Stimulated activated CD4-positive, alpha-beta T cell treated with anti-CD3 and anti-CD28 coated beads, Interleukin-15, amount 100 ng/mL, for 1 hour (primary cell): ENCODE data around the gene CYS1.
"Not testable (repeated sequence)": the region's sequence is repeated elsewhere in the genome, so short reads cannot be mapped to it uniquely, and the experiment has no call there.

Experiments used
- DNase-seq, 2 donors: peaks; one replicate each; pipeline ENCODE4 v3.0.0-alpha.2; 2020; ENCODE audit warnings: low read depth in 1 of 2, low spot score in 1 of 2

The CYS1 gene

DNA sequence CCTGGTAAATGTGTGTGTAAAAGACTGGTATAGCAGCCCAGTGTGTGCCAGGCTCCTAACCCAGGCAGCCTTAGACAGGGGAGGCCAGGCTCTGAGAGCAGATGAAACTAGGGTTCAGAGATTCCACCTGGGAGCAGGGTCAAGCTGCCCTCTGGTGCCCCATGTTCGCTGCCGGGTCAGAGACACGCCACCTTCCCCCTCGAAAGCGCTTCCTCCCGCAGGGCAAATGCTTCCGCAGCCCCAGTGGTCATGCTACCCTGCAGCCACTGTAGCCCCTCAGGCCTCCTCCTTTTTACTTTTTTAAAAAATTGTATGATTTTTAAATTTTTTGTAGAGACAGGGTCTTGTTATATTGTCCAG, 47.5 kb downstream of the CYS1 start:
- DNase-seq: no peak

DNA sequence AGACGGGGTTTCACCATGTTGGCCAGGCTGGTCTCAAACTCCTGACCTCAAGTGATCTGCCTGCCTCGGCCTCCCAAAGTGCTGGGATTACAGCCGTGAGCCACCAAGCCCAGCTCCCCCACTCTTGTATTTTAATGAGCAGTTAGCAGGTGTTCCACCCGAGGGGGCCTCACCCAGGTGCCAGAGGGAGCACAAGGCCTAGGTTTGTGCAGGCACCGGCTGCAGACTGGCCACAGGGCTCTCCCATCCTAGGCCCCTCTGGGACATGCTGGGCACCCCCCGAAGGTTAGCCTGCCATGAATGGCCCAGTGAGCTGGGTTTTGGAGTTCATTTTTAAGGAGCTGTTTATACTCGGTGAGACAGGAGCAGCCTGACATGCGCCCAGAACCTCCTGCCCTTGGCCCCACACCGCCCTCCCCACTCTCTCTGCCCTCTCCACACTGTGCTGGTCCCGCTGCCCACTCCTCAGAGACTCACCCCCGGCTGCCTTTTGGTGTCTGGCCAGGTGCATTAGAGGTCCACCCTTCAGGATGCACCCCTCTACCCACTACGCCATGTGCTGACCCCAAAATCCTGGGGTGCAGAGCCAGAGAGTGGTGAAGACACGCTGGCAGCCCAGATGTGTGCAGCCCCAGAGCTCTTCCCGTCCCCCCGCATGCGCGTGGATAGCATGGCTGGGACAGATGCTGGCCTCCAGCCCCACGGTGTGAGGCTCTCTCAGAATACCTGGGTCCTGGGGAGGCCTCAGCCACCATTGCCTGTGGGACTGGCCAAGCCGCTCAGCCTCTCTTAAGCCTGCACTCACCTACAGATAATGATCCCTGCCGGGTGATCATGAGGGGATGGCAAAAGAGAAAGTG, 48.1 kb downstream of the CYS1 start:
- DNase-seq: no peak

DNA sequence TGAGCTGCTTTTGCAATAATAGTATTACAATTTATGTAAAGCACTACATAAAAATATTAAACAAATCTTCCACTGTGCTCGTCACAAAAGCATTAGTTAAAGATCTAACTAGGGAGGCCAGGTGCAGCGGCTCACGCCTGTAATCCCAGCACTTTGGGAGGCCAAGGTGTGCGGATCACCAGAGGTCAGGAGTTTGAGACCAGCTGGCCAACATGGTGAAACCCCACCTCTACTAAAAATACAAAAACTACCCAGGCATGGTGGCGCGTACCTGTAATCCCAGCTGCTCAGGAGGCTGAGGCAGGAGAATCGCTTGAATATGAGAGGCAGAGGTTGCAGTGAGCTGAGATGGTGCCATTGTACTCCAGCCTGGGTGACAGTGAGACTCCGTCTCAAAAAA, 49.4 kb downstream of the CYS1 start:
- DNase-seq: not testable (repeated sequence)

DNA sequence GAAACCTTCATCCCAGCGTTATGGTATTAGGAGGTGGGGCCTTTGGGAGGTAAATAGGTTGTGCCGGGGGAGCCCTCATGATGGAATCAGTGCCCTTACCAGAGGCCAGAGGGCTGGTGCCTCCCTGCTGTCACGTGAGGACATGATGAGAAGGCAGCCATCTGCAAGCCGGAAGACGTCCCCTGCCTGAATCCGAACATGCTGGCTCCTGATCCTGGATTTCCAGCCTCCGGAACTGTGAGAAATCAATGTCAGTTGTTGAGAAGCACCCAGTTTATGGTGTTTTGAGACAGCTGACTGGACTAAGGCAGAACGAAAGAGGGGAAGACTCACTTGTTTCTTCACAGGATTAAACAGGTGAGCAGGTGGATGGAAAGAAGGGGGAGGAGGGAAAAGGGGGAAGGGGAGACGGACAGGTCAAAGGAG, 49.9 kb downstream of the CYS1 start:
- DNase-seq: no peak

DNA sequence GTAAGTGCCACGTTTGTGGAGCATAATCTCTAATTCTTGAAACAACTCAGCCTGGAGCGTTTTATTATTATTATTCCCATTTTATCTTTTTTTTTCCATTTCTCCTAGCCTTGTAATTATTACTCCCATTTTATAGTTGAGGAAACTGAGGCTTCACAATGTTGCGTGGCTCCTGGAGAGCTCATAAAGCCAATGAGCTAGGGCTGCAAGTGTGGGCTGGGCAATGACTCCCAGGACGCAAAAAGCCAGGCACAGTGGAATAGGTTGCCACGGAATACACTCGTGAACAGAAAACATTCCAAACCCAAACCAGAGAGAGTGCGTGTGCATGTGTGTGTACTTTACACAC, 50.4 kb downstream of the CYS1 start:
- DNase-seq: no peak

DNA sequence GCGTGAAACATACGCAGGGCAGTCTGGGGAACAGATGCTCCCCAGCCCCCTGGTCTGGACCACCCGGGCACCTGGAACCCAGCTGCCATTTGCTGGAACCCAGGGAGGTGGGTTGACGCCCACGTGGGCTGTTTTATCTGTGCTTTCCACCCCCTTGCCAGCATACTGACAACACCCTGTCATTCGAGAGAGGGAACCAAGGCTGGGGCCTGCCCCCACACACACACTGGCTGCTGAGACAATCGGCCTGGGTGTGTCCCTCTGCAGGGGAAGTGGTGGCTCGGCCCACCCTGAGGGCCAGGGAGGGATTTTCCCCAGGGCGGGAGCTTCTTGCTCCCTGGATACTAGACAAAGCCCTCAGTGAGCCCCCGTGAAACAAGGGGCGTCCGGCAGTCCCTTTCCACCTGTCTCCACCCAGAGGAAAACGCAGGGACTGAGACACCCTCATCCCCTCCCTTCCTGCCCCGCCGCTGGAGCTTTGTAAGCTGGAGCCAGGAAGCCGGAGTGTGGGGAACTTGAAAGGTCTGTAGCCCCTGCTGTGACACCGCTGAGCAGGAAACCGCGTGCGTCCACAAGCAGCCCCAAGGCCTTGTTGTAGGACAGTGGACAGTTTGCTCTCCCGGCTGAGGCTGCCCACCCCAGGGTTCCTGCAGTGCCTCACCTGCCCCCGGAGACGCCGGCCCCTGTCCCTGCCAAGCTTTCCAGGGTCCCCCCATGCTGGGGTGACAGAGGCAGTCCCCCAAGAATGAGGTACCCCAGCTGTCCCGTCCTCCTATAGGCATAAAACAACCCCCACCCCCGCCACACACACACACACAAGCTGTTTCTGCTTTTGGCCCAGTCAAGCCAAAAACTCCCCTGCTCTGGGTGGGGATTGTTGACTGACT, 51.0 kb downstream of the CYS1 start:
- peak in 1 of 2 donors; percentile 9 for DNase-seq

DNA sequence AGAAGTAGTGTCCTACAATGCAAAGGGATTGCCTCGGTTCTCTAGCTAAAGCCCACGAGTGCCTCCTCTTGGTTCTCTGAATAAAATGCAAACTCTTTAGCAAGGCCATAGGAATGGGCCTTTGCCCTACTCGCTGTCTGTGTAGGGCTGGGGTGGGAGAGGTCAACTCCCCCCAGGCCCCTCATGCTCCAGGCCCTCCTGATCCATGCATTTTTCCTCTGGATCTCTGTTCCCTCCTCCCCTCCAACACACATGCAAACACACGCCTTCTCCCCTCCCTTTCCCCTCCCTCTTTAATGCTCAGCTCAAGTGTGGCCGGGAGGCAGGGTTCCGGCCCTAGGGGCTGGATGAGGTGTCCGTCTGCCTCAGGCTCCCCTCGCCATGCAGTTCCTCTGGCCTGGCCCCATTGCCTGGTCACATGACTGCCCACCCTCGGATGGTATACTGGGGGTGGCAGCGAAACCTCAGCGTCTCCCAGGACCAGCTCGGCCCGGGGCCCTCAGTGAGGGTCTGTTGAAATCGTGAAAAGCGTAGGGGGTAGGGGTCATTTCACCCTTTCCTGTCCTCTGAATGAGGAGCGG, 51.7 kb downstream of the CYS1 start:
- DNase-seq: no peak

DNA sequence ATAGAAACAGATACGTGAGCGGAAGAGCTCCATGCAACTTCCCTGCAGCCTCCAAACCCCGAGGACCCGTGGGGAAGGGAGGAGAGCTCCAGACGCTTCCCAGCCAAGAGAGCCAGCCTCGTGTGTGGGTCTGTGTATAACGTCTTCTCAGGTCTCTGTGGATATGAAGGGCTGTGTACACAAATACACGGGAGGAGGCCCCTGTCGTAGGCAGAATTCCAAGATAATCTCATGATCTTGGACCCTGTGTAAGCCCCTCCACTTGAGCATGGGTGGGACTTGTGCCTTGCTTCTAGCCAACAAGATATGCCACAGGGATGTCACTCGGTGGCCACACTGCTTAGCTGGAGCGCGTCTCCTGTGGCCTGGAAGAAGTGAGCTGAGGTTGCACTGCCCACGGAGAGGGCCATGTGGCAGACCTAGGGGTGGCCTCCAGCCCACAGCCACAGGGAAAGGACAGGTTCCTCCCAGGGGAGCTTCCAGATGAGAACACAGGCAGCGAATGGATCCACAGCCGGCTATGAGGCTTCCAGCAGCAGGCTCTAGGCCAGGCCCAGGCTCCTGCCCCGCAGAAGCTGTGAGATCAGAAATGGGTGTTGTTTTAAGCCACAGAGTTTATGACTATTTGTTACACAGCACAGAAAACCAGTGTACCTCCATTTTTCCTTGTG, 52.4 kb downstream of the CYS1 start:
- DNase-seq: no peak

DNA sequence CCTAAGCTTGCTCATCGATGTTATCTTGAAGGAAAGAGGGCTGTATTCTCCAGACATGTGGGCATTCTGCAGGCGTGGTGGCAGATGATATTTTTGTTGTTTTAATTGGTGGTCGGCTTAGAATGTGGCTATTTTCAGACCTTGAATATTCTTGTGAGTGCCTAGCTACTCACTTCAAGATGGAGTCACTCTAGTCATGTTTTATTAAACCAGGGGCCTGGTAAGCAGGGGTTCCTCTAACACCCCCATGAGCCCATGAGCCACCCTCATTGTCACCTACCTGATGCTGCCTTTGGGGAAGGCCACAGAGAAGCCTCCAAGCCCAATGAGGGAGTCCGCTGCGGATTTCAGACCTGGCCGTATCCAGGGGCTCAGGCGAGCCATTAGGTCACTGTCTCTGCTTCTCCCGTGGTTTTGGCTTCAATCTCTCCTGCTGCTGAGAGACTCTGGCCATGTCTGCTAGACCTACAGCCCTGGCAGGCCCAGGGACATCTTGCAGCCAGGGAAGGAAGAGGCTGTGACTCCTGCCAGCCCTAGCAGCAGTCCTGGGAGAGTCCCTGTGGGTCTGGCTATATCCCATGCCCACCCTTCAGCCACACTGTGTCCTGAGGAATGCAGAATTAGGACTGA, 53.2 kb downstream of the CYS1 start:
- no peak for DNase-seq

DNA sequence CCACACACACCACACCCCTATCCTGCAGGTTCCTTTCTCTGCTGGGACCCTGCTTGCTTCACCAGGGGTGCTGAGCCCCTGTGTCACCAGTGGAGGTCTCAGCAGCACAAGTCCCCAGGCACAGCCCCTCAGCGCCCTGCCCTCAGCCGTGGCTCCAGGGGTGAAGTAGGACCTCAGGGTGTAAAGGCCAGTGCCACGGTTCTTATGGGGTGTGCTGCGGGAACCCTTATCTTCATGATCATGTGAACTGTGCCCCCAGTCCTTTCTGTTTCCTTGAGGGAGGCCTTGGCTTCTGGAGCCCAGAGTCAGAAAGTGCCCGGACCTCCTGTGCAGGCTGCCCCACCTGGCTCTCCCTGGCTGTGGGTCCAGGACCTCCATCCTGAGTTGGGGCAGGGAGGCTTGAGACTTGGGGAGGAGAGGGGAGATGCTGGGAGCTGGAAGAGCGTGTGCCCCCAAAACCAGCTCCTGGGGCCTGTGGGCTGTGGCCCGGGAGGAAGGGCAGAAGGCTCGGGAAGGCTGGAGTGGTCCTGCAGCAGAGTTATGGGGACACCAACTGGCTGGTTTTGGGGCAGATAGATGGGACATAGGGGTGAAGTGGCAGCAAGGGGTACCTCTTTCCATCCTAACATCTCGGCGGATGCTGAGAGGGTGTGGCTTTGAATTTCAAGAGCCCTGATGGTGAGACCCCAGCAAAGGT, 57.1 kb downstream of the CYS1 start:
- no peak for DNase-seq

DNA sequence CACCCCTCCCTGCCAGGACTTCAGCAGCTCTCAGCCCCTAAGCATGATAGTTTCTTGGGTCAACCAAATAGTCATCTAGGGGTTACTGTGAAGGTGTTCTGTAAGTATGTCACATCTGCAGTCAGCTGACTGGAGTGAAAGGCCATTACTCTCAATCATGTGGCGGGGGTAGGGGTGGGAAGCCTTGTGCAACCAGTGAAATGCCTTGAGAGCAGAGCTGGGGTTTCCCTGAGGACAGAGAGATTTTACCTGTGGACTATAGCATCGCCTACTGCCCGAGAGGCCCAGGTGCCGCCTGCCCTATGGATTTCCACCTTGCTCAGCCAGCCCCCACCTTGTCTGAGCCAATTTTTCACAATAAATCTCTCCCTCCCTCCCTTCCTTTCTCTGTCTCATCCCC, 57.8 kb downstream of the CYS1 start:
- DNase-seq: no peak

DNA sequence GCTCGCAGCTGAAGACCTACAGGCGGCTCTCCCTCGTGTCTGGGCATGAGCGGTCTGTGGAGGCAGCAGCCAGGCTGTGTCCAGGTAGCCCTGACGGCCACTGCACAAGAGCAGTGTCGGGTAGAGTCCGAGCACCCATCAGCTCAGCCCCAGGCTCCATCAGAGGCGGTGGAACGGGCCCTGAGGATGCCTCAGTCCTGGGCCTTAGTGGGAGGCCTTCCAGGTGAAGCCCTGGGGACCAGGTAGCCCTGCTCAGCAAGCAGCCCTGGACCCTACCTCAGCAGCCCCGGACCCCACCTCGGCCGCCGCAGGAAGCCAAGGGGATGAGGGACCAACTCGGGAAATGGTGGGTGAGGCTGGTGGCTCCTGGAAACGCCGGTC, 58.2 kb downstream of the CYS1 start:
- DNase-seq: no peak

DNA sequence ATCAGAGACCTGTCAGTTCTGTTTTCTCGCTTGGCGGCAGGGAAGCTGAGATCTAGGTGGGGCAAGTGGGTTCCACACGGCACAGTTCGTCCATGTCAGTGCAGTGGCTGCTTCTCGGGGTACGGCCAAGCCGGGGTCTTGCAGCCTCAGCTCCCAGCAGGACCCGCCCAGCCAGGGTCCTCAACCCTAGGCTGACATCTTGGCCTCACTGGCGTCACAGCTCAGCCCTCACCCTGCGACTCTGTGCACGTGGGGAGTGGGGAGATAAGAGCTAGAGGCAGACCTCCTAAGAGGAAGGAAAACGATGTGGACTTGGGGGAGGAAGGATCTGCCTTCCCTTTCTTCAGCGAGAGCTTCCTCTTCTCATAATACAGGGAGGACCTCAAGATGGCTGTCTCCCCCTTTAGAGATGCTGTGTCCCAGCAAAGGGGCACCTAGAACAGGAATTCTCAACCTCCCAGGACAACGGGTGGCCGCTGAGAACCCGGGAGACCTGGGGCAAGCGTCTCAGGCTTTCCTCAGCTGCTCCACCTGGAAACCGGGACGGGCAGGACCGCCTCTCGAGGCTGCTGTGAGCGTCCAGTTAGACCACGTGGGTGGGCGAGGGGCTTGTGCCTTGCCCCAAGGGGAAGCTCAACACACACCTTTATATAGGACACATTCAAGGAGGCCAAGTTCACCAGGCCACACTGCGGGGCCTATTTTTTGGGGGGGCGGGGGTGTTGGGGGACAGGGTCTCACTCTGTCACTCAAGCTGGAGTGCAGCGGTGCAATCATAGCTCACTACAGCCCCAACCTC, 60.4 kb downstream of the CYS1 start:
- DNase-seq: no peak

DNA sequence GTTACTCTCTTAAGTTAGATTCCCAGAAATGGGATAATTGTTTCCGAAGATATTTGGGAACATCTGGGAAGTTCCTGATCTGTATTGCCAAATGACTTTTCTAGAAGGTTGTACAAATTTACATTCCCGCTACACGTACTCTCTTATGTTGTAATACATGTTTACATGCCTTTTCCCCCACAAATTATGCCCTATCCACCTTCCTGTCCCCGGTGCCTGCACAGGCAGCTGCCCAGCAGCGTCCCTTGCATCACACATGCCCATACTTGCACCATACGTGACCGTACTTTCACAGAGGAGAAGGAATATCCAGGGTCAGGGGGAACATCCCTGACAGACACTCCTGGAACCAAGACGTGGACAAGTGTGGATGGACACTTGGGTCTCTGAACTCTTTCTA, 61.0 kb downstream of the CYS1 start:
- no peak for DNase-seq

DNA sequence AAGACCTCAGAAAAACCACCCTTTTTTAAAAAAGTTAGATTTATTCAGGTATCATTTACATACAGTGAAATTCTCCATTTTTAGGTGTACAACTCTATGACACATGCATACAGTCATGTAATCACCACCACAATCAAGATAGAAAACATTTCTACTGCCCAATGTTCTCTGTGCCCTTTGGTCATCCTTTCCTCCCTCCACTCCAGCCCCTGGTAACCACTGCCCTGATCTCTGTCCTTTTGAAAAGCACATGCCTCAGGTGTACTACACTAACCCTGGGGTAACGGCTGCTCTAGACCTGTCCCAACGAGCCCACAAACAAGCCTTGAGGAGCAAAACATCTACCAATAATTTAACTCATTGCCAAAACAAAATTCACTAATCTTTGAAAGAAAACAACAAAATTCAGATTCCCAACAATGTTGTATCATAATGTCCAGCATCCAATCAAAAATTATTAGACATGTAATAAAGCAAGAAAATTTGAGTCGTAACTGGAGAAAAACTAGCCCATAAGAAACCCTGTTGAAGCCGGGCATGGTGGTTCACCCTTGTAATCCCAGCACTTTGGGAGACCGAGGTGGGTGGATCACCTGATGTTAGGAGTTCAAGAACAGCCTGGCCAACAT, 62.8 kb downstream of the CYS1 start:
- no peak for DNase-seq

DNA sequence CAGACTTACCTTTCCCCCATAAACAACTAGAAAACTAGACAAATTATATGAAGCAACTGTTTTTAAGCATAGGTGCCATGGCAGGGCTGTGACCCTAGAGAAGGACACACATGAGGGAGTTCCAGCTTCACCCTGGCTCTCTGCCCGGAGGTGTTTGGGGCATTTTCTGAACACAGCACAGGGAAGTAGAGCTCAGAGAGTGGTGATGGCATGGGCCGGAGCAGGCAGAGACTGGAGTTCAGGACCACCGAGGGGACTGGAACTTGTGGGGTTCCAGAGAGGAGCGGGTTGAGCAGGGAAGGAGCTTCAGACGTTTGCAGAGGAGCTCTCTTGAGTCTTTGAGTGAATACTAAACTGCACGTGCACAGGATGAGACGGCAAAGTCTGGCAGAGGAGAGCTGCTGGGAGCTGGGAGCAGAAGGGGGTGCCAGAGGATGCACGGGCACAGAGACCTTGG, 63.4 kb downstream of the CYS1 start:
- no peak for DNase-seq

DNA sequence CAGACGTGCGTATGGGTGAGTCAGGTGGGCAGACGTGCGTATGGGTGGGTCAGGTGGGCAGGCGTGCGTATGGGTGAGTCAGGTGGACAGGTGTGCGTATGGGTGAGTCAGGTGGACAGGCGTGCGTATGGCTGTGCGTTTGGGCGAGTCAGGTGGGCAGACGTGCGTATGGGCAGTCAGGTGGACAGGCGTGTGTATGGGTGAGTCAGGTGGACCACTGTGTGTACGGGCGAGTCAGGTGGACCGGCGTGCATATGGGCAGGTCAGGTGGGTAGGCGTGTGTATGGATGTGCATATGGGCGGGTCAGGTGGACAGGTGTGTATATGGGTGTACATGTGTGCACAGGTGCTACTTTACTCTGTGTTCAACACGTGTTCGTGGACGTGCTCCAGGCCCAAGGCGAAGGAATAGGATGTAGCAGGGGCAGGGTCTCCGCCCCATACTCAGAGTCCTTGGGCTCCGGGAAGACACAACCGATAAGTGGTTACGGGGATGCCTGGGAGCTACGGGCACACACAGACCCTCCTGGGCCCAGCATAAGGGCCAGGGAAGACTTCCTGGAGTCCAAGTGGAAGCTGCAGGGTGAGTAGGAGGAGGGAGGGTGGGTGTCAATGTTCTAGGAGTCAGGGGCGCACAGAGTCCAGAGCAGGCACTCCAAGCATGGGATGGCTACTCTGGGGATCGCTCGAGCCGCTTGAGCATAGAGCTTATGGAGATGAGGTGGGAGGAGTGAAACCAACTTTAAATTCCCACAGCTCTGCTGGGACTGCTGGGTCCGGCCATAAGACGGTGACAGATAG, 64.0 kb downstream of the CYS1 start:
- no peak for DNase-seq

DNA sequence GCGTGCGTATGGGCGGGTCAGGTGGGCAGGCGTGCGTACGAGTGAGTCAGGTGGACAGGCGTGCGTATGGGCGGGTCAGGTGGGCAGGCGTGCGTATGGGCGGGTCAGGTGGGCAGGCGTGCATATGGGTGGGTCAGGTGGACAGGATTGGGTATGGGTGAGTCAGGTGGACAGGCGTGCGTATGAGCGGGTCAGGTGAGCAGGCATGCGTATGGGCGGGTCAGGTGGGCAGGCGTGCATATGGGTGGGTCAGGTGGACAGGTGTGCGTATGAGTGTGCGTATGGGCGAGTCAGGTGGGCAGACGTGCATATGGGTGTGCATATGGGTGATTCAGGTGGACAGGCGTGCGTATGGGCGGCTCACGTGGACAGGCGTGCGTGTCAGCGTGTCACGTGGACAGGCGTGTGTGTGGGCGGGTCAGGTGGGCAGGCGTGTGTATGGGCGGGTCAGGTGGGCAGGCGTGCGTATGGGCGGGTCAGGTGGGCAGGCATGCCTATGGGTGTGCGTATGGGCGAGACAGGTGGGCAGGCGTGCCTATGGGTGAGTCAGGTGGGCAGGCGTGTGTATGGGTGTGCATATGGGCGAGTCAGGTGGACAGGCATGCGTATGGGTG, 64.7 kb downstream of the CYS1 start:
- not testable (repeated sequence) for DNase-seq
